Left hindlimb (tissue), 1 donor: Measurements from ENCODE around the gene ZDHHC22.

Experiments used
- DNase-seq: peaks from one replicate; pipeline ENCODE4 v3.0.0-alpha.2; 2018

Gene ZDHHC22

GRCh38 chr14:77125823-77126325, 15.7 kb downstream of the ZDHHC22 start:
- no peak for DNase-seq

DNA sequence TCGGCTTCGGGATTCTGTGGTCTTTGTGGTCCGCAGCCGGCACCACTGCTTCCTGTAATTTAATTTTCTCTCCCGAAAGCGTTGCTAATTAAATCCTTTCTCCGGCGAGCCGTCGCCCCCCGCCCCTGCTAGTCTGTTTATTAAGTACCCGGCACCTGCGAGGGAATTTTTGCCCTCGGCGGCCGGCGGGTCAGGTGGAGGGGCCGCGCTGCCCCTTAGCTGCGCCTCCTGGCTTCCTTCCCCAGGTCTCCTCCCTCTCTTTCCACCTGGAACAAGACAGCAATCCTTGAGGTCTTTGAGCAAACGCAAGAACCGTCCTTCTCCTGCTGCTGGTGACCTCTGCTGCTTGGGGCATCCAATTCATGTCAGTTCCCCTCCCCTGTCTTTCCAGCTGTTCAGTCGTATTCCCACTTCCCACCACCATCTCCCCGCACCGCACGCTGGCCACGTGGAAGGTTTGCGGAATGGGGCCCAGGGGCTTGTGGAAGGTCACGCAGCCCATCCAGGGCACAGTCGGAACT, 16.2 kb downstream of the ZDHHC22 start:
- DNase-seq = no peak

DNA sequence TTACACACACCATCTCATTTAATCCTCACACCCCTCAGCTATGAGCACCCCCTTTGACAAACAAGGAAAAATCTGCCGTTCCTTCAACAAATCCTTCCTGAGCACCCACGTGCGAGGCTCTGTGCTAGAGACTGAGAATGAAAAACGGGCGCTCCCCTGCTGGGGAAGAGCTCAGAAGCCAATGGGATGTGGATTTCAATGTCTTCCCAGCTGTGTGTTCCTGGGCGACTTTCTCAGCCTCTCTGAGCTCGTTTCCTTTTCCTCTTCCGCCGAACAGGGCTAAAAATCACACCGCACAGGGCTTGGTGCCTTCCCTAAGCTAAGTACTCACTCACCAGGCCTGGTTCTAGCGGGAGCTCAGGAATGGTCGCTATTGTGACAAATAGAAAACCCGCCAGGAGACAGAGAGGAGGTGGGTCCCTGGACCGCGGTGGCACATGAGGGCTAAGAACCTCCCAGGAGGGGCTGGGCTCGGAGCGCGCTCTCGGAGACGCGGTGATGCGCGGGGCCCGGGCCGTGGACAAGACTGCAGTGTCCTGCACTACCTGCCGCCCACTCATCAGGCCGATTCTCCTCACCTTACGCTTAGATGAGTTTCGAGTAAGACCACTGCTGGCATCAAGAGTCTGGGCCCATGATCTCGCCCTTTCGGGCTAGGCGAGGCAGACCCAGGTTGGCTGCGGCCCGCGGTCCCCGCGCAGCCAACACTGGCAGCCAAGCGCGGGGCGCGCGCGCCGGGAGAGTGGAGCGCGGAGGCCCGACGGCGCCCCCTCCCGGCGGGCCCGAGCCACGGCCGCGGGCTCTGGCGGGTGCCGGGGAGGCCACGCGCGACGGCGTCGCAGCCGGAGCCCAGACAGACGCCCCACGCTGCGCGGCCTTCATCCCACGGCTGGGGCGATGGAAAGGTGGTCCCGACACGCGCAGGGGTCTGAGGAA, 17.0 kb downstream of the ZDHHC22 start:
- DNase-seq = no peak

GRCh38 chr14:77123381-77124325, 17.9 kb downstream of the ZDHHC22 start:
- DNase-seq = no peak

DNA sequence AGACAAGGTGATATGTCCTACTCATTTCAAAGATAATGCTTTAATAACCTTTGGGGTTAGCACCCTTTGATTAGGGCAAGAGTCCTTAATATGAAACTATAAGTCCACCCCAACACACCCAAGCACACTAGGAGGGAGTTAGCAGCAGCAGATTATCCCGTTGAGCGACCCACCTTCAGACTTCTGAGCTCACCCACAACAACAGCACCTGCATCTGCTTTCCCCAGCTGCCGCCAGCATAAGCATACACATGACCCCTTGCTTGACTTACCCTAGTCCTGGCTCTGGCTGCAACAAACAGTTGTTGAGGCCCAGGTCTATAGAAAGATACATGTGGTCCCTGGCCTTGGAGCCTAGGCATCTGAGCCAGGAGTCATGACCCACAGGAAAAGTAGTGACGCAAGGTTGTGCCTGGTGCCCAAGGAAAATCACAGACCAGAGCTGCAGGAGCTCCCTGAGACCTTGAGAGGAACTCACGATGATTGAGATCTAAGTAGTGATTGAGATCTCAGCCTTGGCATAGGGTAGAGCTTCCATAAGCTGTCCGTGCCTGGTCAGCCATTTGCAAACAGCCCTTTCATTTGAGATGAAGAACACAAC, 19.0 kb downstream of the ZDHHC22 start:
- no peak for DNase-seq

- no peak for DNase-seq
Measured at GRCh38 chr14:77120771-77121743, 20.5 kb downstream of the ZDHHC22 start.

DNA sequence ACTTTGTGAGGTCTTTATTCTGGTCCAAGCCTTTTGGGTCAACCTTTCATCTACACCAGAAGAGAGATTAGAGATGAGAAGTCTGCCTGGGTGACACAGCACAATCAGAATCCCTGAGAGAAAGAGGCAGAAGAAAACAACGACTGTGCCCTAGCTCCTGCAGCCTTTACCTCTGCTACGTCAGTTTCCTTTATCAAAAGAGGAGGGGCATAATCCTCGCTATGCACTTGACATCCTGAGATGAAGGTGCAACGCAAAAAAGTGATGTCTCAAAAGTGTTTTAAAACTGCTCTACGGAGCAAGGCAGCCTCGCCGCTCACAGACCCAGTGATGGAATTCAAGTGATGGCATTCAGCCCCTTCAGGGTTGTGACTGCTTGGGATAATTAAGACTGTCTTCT, 21.7 kb downstream of the ZDHHC22 start:
- no peak for DNase-seq

- no peak for DNase-seq
Measured at GRCh38 chr14:77116172-77116817, 25.3 kb downstream of the ZDHHC22 start.

DNA sequence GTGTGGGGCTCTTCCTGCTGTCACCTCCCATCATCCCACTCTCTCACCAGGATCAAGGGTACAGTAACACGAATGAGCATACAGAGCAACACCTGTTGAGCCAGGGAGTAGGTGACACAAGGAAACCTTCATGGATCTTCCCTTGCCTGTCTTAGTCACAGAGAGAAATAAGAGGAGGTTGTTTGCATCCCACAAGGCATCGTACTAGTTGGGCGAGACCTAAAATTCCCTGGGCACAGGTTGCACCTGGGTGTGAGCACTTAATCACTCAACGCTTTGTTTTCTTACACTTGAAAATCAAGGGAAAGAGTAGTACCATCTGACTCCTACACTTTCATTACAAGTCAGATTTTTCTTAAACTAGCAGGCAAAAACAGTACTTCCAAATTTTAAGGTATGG, 27.0 kb downstream of the ZDHHC22 start:
- no peak for DNase-seq

DNA sequence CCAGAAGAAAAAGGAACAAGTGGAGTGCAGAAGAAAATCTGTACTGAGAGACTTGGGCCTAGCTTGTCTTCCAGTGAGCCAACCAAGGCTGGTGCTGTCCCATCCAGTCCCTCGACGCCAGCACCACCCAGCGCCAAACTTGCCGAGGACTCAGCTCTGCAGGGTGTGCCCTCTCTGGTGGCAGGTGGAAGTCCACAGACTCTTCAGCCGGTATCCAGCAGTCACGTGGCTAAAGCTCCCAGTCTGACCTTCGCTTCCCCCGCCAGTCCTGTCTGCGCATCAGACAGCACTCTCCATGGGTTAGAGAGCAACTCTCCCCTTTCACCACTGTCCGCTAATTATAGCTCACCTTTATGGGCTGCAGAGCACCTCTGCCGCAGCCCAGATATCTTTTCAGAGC, 27.9 kb downstream of the ZDHHC22 start:
- DNase-seq = no peak

- DNase-seq = no peak
Measured at GRCh38 chr14:77111021-77111420, 30.6 kb downstream of the ZDHHC22 start.

GRCh38 chr14:77110286-77110685, 31.3 kb downstream of the ZDHHC22 start:
- DNase-seq = no peak

GRCh38 chr14:77109656-77110055, 31.9 kb downstream of the ZDHHC22 start:
- no peak for DNase-seq

GRCh38 chr14:77108753-77109152, 32.8 kb downstream of the ZDHHC22 start:
- DNase-seq = no peak

GRCh38 chr14:77107228-77107627, 34.4 kb downstream of the ZDHHC22 start:
- DNase-seq = no peak

GRCh38 chr14:77106666-77107065, 34.9 kb downstream of the ZDHHC22 start:
- no peak for DNase-seq

GRCh38 chr14:77105145-77105939, 36.2 kb downstream of the ZDHHC22 start:
- no peak for DNase-seq

GRCh38 chr14:77104393-77104792, 37.2 kb downstream of the ZDHHC22 start:
- DNase-seq = no peak

GRCh38 chr14:77103951-77104350, 37.6 kb downstream of the ZDHHC22 start:
- DNase-seq = no peak

- no peak for DNase-seq
Measured at GRCh38 chr14:77103475-77103874, 38.1 kb downstream of the ZDHHC22 start.
